ENCODE data around the gene CEP19. TPM values are rescaled to one million over a fixed set of nuclear protein-coding genes. Genes with fewer than 3 reads are reported as not detected.

CEP19 gene
- total and polyA plus RNA-seq, 2 of the 4 experiments (the other 2 are of a cell fraction): 1.1 to 1.4 TPM

- WGBS, 2 experiments (ENCODE audit: extremely low coverage in 2 of 2, insufficient read length in 1 of 2): 80% methylated on average over 1 of the region's 5 CpGs; no CpG with 5 or more reads in 1 of the 2 experiments
- dilution Hi-C loops (cut with HindIII; ENCODE audit: low sequenced_read_pairs, unreplicated experiment): no loop called here
- no peak overlapping the region for H3K4me3 ChIP-seq (ENCODE audit: insufficient read depth, low read depth, low read length)
Measured at GRCh38 chr3:196695849-196696226, 16.2 kb downstream of the CEP19 start.

More at GRCh38 chr3:196695849-196696226, 16.2 kb downstream of the CEP19 start:
- H4K5ac ChIP-seq (ENCODE audit: low read depth, low read length): no peak overlapping the region
- H2BK5ac ChIP-seq (ENCODE audit: low read depth, low read length, poor library complexity, severe bottlenecking): no peak overlapping the region
- H3K4ac ChIP-seq (ENCODE audit: low read depth, low read length): no peak overlapping the region
- no peak overlapping the region for H3K23ac ChIP-seq (ENCODE audit: low read depth, low read length)
- no peak for DNase-seq
- H2AK5ac ChIP-seq (ENCODE audit: low read depth, low read length): no peak overlapping the region
- TF ChIP-seq BHLHE40 (IDR thresholded peaks at IDR 0.05; ENCODE audit: low read depth, low read length) (no peak), CEBPB (IDR thresholded peaks at IDR 0.05; ENCODE audit: low read depth, low read length) (no peak), USF2 (IDR thresholded peaks at IDR 0.05; ENCODE audit: low read depth, low read length) (no peak), MAZ (IDR thresholded peaks at IDR 0.05; ENCODE audit: borderline replicate concordance, low read depth, low read length) (no peak), RAD21 (IDR thresholded peaks at IDR 0.05; ENCODE audit: low read length) (no peak), RFX5 (IDR thresholded peaks at IDR 0.05; ENCODE audit: low read depth, low read length) (no peak), MAFK (IDR thresholded peaks at IDR 0.05; ENCODE audit: low read depth, low read length) (no peak), ELK1 (IDR thresholded peaks at IDR 0.05; ENCODE audit: borderline replicate concordance, low read depth, low read length) (no peak), CTCF (conservative IDR thresholded peaks at IDR 0.05; ENCODE audit: low read depth, low read length) (no peak), CHD1 (IDR thresholded peaks at IDR 0.05; ENCODE audit: low read depth, low read length) (no peak)
- BruUV-seq (replicated peaks): no TSS peak
- H4K20me1 ChIP-seq (ENCODE audit: insufficient read depth, low read length): no peaks in the 10 kb centered on the region
- H2BK20ac ChIP-seq (ENCODE audit: low read depth, low read length): no peak overlapping the region
- no peaks in the 10 kb centered on the region for H3K79me1 ChIP-seq (ENCODE audit: low read depth in 1 of 2, low read length in 2 of 2)
- H2BK120ac ChIP-seq (ENCODE audit: low read depth, low read length): no peak overlapping the region
- no peak overlapping the region for H2AK9ac ChIP-seq (replicated peaks; ENCODE audit: low read depth, low read length, poor library complexity)
- no peak overlapping the region for H3K9ac ChIP-seq (ENCODE audit: low read depth, low read length)
- intact Hi-C loops (cut with micrococcal nuclease) (no loop called here), in situ Hi-C loops (cut with MboI; ENCODE audit: low sequenced_read_pairs) (no loop called here)
- no peak for ATAC-seq (ENCODE audit: low read depth)
- H3K27ac ChIP-seq (ENCODE audit: insufficient read depth, low read length): no peak overlapping the region
- H3K56ac ChIP-seq (ENCODE audit: extremely low read depth, insufficient read depth, low read length): no peak overlapping the region
- no peak overlapping the region for H4K91ac ChIP-seq (ENCODE audit: insufficient read depth, low read depth, low read length)
- no peaks in the 10 kb centered on the region for H3K9me3 ChIP-seq (ENCODE audit: control insufficient read depth, insufficient read depth, low read length)
- 0 out of 2 replicates have a peak, but pooled peaks cover 1% of the 10 kb centered on the region for H3K4me1 ChIP-seq (ENCODE audit: control insufficient read depth, insufficient read depth, low read length)
- no peaks in the 10 kb centered on the region for H3K36me3 ChIP-seq (ENCODE audit: control insufficient read depth, insufficient read depth, low read length)
- H4K8ac ChIP-seq (ENCODE audit: low read depth in 2 of 2, low read length in 2 of 2): no peak overlapping the region
- H3K27me3 ChIP-seq (ENCODE audit: control insufficient read depth, insufficient read depth, low read length): peaks cover 7% of the 10 kb centered on the region
- ChIA-PET CTCF (interaction anchor here (0.9 kb wide), 1 partner anchor 12 kb away, joined by 3 read pairs; no protein-coding TSS in a partner anchor), POLR2A (ENCODE audit: unreplicated experiment) (no interaction called here)
- no peak overlapping the region for H3K18ac ChIP-seq (ENCODE audit: low read depth, low read length)
- H3K9me1 ChIP-seq (ENCODE audit: insufficient read depth, low read length): no peaks in the 10 kb centered on the region
- H3K4me2 ChIP-seq (ENCODE audit: low read depth, low read length): no peak overlapping the region
- no peak overlapping the region for H2BK15ac ChIP-seq (ENCODE audit: low read depth, low read length)
- no peak overlapping the region for H3K14ac ChIP-seq (replicated peaks; ENCODE audit: low read depth, low read length)
- no peak overlapping the region for H2AFZ ChIP-seq (replicated peaks; ENCODE audit: low read length, poor library complexity)

Data from IMR-90 (cell line).